Measurements from ENCODE around the gene TRIM75.
"Not testable (repeated sequence)": the region's sequence is repeated elsewhere in the genome, so short reads cannot be mapped to it uniquely, and the experiment has no call there.

The TRIM75 gene

DNA sequence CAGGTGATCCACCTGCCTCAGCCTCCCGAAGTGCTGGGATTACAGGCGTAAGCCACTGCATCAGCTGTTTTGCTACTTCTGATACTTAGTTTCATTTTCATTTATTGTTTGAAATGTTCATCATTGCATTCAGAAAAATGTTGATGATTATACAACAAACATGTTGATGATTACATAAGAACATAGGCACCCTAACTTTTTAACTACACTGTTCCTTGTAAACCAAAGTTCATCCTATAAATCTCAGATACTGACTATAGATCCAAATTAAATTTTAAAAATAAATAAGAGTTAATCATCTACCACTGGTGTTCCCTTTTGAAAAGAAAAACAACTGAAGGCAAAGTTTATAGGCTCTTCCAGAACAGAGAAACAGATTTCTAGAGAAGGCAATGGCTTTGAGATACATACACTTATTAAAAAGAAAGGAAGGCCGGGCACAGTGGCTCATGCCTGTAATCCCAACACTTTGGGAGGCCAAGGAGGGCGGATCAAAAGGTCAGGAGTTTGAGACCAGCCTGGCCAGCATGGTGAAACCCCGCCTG, 23.4 kb downstream of the TRIM75 start:
- no peak for DNase-seq (ENCODE audit: low read depth)

DNA sequence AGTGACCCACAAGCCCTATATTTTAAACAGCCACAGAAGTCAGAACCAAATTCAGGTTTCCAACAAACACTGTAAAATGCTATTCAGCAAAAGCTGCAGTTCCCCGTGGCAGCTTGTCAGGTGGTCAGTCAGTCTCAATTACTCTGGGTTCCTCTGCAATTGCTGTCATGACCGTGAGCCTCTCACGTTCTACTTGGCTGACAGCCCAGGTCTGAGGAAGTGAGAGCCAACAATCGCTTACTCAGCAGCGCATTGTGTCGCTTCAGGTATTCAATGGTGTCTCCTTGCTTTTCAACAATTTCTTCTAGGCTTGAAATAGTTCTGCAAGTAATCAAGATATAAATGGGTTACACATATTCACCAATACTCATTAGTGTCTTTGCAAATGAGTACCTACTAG, 25.8 kb downstream of the TRIM75 start:
- no peak for DNase-seq (ENCODE audit: low read depth)

DNA sequence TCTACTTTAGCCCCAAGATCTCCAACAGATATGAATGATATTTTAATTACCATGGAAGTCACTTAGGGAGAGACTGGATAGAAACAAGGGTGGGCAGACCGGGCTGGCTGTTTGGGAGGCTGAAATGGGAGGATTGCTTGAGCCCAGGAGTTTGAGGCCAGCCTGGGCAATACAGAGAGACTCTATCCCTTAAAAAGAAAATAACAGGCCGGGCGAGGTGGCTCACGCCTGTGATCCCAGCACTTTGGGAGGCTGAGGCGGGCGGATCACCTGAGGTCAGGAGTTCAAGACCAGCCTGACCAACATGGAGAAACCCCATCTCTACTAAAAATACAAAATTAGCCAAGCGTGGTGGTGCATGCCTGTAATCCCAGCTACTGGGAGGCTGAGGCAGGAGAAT, 31.1 kb downstream of the TRIM75 start:
- not testable (repeated sequence) for DNase-seq (ENCODE audit: low read depth)

DNA sequence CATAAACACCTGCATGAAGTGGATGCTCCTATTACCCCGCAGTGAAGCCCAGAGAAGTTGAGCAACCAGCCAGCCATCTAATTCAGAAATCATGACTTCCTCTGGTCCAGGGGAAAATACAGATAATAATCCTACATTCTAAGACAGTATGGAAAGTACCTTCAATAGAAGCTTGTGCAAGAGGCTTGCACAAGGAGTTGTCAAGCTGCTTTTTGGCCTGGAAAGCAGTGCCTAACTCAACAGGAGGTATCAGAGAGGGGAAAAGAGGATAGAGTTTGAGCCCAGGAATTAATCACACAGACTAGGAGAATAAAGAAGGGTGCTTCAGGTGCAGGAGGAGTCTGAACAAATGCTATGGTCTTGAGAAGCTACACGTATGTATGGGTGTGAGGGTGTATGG, 32.3 kb downstream of the TRIM75 start:
- no peak for DNase-seq (ENCODE audit: low read depth)

DNA sequence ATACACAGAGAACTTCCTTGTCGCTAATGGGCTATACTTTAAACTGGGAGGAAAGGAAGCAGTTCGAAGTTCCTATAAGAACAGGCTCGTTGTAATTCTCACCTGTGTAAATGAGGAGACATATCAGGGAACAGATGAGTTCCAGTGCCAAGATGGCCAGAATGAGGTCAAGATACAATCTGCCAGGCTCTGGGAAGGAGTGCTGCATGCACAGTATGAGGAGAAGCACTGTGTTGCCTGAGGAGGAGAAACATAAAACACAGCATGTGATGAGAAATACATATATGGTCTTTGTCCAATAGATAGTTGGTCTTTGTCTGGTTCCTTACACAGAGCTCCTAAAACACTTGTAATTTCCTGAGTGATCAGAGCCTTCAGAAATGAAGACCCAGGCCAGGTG, 34.7 kb downstream of the TRIM75 start:
- DNase-seq (ENCODE audit: low read depth): no peak

DNA sequence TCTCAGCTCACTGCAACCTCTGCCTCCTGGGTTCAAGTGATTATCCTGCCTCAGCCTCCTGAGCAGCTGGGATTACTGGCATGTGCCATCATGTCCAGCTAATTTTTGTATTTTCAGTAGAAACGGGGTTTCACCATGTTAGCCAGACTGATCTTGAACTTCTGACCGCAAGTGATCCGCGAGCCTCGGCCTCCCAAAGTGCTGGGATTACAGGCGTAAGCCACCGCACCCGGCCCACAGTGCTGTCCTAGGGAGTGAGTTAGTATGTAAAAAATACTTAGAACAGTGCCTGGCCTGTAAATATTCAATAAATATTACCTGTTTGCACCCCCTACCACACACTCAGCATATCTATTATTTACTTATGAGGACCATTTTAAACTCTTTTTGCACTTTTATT, 38.5 kb downstream of the TRIM75 start:
- not testable (repeated sequence) for DNase-seq (ENCODE audit: low read depth)

DNA sequence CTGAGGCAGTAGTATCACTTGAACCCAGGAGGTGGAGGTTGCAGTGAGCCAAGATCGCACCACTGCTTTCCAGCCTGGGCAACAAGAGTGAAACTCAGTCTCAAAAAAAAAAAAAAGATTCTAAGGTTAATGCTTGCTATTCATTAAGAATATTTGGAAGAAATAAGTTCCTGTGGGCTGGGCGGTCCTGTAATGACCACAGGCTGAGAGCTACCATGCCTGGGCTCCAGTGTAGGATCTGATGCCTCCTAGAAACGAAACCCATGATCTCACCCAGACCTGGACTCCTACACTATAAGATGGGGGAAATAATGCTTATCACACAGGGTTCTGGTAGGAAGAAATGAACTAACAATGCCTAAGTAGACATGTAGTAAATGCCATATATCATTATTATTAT, 41.2 kb downstream of the TRIM75 start:
- DNase-seq (ENCODE audit: low read depth): no peak

DNA sequence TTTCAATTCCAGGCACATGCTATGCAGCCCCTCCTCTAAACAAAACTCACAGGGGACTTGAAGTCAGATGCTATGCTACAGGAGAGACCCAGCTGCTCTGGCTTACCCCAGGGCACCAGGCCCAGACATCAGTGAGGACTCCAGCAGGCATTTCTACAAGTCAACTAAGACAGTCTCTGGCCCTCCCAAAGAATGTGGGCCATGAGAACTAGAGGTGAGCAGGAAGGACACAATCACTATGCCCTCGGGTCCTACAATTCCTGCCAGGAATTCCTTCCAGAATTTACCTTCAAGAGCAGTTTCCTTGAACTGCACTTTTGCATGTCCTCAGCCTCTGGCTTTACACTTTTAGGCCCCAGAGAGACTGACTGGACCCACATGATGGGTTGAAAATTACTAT, 41.6 kb downstream of the TRIM75 start:
- no peak for DNase-seq (ENCODE audit: low read depth)

DNA sequence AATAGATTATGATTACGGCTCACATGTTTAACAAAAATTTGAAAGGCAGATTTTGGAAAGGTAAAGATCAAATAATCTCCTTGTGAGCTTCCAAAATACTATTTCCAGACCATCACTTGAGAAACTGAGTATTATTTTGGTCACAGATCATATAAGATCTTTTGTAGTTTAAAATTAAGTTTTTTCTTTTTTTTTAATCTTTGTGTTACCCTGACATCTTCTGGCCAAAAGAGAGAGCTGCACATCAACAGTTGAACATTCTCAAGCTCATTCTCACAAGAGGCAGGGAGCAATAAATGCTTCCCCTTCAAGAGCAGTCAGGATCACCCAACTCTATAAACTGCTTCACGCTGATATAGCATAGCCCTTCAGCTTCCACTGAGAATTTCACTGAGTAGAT, 43.1 kb downstream of the TRIM75 start:
- DNase-seq (ENCODE audit: low read depth): no peak

DNA sequence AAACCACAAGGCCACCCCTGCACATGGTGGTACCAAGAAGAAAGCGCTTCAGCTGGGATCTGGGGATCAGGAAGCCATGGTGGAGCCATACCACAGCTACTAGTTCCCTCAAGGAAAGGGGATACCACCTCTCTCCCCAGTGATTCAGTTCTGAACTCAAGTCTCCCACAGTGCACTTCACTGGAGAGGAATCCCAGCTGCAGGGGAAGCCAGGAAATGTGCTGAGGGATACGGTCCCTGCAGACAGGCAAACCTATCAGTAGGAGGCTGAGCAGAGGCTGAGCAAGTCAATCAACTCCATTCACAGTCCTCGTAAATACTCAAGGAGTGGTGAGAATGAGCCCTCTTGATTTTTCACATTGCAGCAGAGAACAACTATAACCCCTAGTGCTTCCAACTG, 48.0 kb downstream of the TRIM75 start:
- no peak for DNase-seq (ENCODE audit: low read depth)

DNA sequence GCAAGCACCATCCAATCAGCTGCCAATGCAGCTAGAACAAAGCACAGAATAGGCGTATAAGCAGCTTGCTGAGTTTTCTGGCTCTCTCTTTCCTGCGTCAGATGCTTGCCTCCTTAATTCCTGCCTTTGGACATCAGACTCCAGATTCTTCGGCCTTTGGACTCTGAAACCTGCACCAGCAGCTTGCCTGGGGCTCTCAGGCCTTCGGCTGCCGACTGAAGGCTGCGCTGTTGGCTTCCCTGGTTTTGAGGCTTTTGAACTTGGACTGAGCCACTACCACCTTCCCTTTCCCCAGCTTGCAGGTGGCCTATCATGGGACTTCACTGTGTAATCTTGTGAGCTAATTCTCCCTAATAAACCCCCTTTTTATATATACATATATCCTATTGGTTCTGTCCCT, 52.9 kb downstream of the TRIM75 start:
- DNase-seq (ENCODE audit: low read depth): no peak

Measured in stimulated activated CD8-positive, alpha-beta memory T cell treated with anti-CD3 and anti-CD28 coated beads, Interleukin-12 subunit alpha, Interleukin-12 subunit beta, amount 100 ng/mL, for 4 hours (primary cell).